Gastroesophageal sphincter (tissue), 3 donors: ENCODE measurements around the gene CARTPT.

ENCODE experiments used
- POLR2A ChIP-seq, 2 donors: fragments of 450-650 bp; IDR thresholded peaks; one replicate each; pipeline ENCODE4 v1.6.1; 2017; ENCODE audit warnings: antibody characterized with exemption in 2 of 2, mild to moderate bottlenecking in 2 of 2, moderate library complexity in 1 of 2
- TF ChIP-seq, protein P1 (sequence below), 4 experiments: fragments of 200-600 bp in 2 of 4; fragments of 450-650 bp in 2 of 4; sonication (generic) in 1 of 4; IDR thresholded peaks; one replicate each; pipeline ENCODE4 v1.5.1; 2017 to 2019; ENCODE audit warnings: antibody characterized with exemption in 4 of 4, mild to moderate bottlenecking in 2 of 4, moderate library complexity in 2 of 4

DNA sequence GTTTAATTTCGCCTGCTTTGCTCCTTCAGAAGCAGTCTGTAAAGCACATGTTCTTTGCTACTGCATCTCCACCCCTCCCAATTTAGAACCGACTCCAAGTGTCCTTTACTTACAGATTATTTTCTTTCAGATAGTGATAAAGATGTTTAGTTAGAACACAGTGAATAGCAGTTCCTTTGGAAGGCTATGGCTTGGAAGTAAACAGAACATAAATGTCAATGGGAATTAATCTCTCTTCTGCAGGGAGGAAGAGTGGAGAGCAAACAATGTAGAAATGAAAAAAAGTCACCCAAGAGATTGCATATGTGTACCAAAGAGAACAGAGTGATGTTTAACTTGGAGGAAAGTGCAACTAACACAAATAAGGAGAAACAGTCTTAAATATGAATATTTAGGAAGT is 4.2 kb upstream of the CARTPT start:
- no peak for TF ChIP-seq POLR2A (IDR thresholded peaks at IDR 0.05)
- TF ChIP-seq, protein P1, sequence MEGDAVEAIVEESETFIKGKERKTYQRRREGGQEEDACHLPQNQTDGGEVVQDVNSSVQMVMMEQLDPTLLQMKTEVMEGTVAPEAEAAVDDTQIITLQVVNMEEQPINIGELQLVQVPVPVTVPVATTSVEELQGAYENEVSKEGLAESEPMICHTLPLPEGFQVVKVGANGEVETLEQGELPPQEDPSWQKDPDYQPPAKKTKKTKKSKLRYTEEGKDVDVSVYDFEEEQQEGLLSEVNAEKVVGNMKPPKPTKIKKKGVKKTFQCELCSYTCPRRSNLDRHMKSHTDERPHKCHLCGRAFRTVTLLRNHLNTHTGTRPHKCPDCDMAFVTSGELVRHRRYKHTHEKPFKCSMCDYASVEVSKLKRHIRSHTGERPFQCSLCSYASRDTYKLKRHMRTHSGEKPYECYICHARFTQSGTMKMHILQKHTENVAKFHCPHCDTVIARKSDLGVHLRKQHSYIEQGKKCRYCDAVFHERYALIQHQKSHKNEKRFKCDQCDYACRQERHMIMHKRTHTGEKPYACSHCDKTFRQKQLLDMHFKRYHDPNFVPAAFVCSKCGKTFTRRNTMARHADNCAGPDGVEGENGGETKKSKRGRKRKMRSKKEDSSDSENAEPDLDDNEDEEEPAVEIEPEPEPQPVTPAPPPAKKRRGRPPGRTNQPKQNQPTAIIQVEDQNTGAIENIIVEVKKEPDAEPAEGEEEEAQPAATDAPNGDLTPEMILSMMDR (IDR thresholded peaks at IDR 0.05), result no peak
